ENCODE data around the gene PPARGC1A. TPM values are rescaled to one million over a fixed set of nuclear protein-coding genes. Genes with fewer than 3 reads are reported as not detected.
A peak's percentile ranks its signal among the peaks of the same experiment; 100 is the strongest.

PPARGC1A gene
- total RNA-seq, 1 experiment from 2014 or later, result 0.17 TPM

DNA sequence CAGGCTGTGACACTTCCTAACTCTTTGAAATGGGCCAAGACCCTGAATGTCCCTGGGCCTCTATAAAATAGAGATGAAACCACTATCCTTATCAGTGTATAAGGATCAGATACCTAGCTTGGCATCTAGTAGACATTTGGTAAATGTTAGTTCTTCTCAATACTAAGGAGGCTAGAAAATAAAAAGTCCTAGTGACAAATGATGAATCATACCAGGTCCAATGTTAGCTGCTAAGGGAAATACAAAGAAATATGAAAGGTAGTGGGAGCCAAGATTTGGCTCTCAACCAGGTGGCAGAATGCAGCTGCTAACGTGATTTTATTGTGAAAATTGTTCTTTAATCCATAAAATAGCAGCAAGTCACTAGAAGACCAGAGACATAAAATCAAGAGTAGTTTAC is 19.8 kb upstream of the PPARGC1A start:
- no peak for DNase-seq (ENCODE audit: low read depth)

GRCh38 chr4:23906839-23907238 is 17.0 kb upstream of the PPARGC1A start:
- DNase-seq (ENCODE audit: low read depth), result no peak

DNA sequence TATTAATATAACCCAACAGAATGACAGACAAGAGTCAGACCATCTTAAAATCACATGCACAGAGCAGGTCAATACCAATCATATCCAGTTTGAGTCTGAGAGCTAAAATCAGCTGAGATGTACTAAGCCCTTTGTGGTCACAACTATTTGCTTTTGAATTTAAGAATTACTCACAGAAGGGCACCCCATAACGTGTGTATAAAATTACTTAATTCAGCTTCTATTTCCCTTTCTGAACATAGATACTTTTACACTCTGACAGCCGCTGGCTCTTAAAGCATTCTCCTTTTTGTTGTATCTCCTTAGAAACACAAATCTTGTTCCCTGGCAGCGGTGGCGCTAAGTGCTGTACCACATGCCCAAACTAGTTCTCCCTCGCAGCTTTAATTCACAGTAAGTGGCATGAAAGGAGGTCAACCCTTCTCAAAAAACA is 14.8 kb upstream of the PPARGC1A start:
- DNase-seq (ENCODE audit: low read depth), result no peak

- DNase-seq (ENCODE audit: low read depth), result no peak
Measured at GRCh38 chr4:23903859-23904438, 14.1 kb upstream of the PPARGC1A start.

- no peak for DNase-seq (ENCODE audit: low read depth)
Measured at GRCh38 chr4:23902222-23902804, 12.5 kb upstream of the PPARGC1A start.

DNA sequence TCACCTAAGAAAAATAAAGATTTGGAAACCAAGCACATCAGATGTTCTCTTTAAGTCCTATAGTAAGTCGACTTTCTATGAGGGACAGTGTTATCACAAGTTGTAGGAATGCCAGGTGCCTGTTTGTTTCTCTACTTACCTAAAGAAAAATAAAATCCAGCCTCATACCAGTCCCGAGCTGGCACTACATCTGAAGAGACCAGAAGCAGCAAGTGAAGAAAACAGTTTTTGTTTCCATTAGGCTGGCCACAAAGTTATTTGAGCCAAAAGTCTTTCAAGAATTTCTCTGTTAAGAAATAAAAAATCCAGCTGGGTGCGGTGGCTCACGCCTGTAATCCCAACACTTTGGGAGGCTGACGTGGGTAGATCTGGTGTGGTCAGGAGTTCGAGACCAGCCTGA is 10.8 kb upstream of the PPARGC1A start:
- DNase-seq (ENCODE audit: low read depth), result no peak

DNA sequence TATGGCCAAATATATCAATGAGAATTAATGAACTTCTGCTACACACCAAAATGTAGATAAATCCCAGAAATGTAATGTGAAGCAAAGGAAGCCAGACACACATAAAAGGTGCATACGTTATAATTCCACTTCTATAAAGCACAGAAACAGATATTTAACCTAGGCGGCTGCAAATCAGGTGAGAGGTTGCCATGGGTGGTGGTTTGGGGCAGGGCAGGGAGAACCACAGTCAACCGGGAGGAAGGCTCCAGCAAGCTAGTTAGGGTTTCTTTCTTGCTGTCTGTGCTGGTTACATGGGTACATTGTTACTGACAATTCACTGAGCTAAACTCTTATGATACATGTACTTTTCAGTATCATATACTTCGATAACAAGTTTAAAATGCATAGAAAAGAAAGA is 9.7 kb upstream of the PPARGC1A start:
- DNase-seq (ENCODE audit: low read depth), result no peak

DNA sequence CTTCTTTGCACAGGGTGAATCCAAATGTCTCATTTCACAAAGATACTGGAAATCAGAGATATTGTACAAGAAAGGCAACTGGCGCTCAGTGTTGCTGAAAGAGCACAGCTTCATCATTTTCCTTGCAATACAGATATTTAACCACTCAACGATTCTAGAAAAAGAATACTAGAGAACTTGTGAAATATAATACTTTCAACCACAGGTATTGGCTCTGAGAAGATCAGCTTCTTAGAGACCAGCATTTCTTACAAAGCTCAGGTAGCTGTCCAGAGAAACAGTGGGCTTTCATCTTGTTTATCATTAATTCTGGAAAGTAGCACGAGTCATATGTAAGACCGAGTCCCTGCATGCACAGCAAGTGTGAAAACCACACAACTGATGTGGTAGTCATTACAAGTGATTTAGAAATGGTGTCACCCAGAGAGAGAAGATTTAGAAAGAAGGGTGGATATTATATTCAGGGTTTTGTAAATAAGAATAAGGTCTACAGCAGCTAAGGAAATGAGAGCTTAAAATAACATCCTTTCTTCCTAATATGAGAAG is 7.8 kb upstream of the PPARGC1A start:
- DNase-seq (ENCODE audit: low read depth), result no peak

DNA sequence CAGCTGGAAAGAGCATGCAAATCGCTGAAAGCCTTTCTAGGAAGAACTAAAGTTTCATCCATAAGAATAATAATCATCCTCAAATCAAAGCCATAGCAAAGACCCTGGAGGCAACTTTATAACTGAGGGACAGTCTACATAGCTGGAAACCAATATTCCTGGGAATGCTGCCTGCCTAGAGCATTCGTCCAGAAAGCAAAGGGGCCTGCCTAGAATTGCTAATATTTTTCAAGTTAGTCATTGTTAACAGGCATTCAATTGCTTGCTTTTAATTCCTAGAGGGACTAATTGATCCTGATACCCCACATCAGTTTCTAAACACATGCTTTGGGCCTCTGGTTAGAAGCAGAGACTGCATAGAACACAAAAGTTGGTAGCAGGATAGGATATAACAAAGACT is 4.2 kb upstream of the PPARGC1A start:
- no peak for DNase-seq (ENCODE audit: low read depth)

DNA sequence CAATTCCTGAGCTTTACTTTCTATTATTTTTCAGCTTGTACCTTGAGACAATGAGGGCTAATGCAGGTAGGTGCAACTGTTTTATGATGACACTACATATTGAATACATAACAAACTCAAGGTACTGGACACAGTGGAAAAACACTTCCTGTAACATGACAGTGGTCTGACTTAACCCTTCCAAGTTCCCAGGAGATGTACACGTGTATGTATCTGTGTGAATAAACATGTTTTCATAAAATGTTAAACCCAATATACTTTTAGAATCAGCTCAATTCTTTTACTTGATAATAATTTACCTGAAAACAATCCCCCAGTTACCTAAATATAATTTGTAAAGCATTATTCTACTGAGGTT is 1.2 kb upstream of the PPARGC1A start:
- DNase-seq (ENCODE audit: low read depth), result no peak

- DNase-seq (ENCODE audit: low read depth), result no peak
Measured at GRCh38 chr4:23890369-23891063, 669 bp upstream of the PPARGC1A start.

DNA sequence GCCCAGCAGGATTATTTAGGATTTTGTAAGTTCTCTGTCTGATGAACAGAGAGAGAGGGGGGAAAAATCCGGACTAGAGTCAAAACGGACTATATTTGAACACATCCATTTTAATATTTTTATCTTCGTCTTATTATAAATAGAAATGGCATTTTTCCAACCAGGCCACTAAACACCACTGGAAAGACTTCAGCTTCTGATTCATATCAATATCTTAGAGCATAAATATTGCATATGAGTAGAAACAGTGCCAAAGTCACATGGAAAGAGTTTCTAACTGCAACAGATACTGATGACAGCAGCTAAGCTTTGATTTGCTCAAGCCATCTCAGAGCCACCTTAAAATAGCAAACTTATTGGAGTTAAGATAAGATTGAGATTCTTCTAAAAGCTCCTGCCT is 456 bp downstream of the PPARGC1A start:
- DNase-seq (ENCODE audit: low read depth), result no peak

DNA sequence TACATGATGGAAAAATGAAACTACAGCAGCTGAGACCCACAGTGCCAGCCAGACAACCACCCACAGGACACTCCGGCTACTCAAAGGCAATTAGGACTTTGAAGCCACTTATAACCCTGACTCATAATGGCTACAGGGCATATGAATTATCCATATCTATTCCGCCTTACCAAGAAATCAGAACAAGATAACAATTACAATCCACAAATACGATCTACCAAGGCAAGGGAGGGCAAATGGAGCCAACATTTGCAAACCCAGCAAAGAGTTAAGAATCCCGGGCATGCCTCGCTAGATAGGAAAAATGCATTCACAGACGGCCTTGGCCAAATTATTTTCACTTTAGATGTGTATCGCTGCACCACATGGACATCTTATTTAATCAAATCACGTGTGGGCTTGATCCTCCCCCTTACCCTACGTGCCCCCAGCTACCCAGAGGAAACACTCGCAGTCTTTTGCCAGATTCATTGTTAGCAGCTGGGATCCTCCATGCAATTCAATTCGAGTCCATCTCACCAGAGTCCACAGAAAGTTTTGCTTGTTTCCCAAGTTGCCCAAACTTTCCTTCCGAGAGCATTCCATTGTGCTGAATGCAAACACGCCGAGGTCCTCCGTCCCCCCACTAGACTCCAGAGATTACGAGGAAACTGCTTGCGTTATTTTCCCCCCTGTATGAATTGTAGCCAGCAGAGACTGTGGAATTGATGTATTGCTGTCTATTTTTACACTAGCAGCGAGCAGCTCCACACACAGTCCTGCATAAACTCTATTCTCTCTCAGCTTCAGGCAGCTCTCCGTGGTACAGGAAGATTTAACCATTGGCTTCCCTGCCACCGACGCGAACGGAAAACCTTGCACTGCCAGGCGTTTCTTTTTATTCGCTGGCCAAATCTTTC is 1.2 kb downstream of the PPARGC1A start:
- peak; percentile 46 for DNase-seq (ENCODE audit: low read depth)

DNA sequence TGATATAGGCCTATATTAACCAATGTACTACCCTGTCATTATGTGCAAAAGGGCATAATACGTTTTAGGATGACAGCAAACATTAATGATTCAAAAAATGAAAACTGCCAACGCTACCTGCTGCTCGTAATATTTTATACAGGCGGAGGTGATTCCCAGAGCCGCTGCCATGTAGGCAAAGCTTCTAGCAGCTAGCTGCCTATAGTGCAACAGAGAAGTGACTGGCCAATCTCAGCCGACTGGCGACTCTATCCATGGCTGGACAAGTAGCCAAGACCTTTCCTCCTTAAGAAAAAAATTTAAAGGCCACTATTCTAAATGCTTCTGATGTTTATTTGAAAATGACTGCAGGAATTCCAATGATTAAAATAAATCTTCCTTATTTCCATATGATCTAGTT is 1.9 kb downstream of the PPARGC1A start:
- DNase-seq (ENCODE audit: low read depth), result no peak

GRCh38 chr4:23887173-23887572 is 2.7 kb downstream of the PPARGC1A start:
- DNase-seq (ENCODE audit: low read depth), result no peak

DNA sequence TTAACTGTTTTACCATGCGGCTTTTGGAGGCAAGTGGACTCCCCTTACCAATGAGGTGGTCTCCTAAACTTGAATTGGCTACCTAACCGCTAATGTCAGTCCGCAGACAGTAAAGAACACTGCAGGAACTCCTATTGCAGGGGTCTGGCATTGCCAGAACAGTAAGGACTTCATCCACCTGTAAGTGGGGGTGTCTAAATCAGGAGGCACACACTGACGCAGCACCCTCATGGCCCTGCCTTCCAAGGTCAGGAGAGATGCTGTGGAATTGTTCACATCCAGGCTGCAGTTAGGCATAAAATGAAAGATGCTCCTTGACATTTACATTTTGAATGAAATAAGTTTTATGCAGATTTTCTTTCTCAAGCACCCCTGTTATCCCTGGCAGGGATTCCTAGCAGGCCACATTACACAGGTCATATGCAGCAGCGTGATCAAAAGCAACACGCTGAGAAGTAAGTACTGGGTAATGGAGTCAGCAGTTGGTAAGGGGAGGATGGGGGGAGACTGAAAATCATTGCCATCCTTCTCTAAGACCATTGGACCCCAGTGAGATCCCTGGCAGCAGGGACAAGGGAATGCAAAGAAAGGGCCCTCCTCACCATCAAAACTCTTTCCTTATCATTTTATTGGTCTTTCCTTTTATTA is 3.8 kb downstream of the PPARGC1A start:
- DNase-seq (ENCODE audit: low read depth), result no peak

- DNase-seq (ENCODE audit: low read depth), result no peak
Measured at GRCh38 chr4:23884741-23885140, 5.1 kb downstream of the PPARGC1A start.

DNA sequence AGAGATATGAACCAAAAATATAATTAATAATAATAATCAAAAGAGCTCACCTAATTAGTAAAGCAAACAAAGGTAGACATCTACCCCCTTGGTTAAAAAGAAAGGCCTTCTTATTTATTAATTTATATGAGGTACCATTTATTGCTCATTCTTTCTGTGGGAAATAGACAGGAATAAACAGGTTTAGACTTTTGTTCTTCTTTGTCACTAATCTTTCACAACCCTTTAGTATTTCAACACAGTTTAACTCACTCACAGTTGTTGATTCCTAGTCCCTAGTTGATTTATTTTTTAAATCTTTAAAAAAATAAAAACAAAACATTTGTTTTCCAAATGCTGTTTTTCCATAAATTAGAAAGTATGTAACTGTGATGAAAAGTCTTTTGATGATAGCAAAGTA is 5.6 kb downstream of the PPARGC1A start:
- DNase-seq (ENCODE audit: low read depth), result no peak

- no peak for DNase-seq (ENCODE audit: low read depth)
Measured at GRCh38 chr4:23882976-23883531, 6.8 kb downstream of the PPARGC1A start.

DNA sequence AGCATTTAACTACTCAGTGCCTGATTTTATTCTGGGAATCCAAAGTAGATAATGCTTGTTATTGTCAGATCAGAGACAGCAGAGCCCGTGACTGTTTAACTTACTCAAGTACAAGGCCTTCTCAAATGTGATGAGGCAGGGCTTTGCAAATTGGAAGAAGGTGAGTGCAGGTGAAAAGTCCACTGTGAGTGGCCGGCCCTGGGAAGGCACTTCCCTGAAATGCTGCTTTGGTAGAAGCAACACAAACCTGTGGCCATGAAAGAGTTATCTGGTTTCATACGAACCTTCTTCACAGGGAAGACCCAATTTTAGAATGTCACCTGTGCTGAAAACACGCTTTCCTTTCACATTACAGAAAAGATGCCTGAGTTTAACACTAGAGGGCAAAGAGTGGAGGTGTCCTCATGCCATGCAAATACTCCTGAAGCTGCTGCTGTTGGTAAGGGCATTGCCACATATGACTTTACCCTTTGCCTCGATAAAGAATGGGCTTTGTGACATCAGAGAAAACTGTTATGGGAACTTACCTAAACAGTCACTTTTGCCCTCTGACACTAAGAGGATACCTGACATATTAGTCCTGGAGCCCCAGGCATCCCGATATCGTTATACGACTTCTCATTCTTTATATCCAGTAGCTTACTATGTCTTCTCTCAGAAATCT is 8.0 kb downstream of the PPARGC1A start:
- DNase-seq (ENCODE audit: low read depth), result no peak

GRCh38 chr4:23881052-23881501 is 8.8 kb downstream of the PPARGC1A start:
- no peak for DNase-seq (ENCODE audit: low read depth)

Data from Daoy (cell line).